ENCODE measurements around the gene CDC42SE2. TPM values are rescaled to one million over a fixed set of nuclear protein-coding genes. Genes with fewer than 3 reads are reported as not detected.

Gene CDC42SE2
- total and polyA plus RNA-seq, 12 donors: 5.1 to 26.7 (median 19.2) TPM

DNA sequence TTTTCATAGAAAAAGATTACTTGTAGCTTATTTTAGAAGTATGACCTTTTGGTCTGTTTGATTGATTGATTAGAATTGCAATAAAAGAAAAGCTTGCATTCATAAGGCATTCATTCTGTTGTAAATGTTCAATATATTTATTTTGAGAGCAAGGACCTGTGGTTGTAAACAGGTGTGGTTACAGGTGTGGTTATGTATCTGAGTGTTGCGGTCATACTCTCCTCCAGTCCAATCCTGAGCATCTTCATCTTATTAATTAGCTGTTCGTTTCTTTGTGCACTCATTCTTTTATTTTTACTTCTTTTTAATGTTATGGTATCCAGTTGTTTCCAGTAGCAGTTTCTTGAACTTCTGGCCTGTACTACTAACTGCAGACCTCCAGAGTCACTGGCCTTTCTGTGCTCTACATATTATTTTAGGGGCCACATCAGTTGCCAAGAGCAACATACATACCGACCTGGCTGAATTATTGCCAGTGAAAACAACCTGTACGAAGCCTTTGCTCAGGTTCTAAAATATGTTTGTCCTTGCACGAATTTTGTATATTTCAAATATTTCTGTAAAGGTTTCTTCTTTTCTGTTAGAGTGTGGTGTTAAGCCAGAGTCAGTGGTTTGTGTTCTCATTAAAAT lies 128.7 kb downstream of the CDC42SE2 start:
- H3K4me3 ChIP-seq: no peak overlapping the region
- no peak overlapping the region for H3K27ac ChIP-seq
- intact Hi-C loops (cut with DNase I): no loop called here
- WGBS, 4 donors: 76 to 84% (median 80%) methylated on average over 5 of the region's 5 CpGs
- no peaks in the 10 kb centered on the region for H3K36me3 ChIP-seq (replicated peaks in 1 of 2)
- TF ChIP-seq, protein P1, sequence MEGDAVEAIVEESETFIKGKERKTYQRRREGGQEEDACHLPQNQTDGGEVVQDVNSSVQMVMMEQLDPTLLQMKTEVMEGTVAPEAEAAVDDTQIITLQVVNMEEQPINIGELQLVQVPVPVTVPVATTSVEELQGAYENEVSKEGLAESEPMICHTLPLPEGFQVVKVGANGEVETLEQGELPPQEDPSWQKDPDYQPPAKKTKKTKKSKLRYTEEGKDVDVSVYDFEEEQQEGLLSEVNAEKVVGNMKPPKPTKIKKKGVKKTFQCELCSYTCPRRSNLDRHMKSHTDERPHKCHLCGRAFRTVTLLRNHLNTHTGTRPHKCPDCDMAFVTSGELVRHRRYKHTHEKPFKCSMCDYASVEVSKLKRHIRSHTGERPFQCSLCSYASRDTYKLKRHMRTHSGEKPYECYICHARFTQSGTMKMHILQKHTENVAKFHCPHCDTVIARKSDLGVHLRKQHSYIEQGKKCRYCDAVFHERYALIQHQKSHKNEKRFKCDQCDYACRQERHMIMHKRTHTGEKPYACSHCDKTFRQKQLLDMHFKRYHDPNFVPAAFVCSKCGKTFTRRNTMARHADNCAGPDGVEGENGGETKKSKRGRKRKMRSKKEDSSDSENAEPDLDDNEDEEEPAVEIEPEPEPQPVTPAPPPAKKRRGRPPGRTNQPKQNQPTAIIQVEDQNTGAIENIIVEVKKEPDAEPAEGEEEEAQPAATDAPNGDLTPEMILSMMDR (IDR thresholded peaks at IDR 0.05): no peak
- TF ChIP-seq POLR2A (IDR thresholded peaks at IDR 0.05): no peak
- H3K4me1 ChIP-seq (replicated peaks in 1 of 2): no peaks in the 10 kb centered on the region
- no peaks in the 10 kb centered on the region for H3K27me3 ChIP-seq
- DNase-seq: no peak
- no peaks in the 10 kb centered on the region for H3K9me3 ChIP-seq (replicated peaks in 1 of 3)

DNA sequence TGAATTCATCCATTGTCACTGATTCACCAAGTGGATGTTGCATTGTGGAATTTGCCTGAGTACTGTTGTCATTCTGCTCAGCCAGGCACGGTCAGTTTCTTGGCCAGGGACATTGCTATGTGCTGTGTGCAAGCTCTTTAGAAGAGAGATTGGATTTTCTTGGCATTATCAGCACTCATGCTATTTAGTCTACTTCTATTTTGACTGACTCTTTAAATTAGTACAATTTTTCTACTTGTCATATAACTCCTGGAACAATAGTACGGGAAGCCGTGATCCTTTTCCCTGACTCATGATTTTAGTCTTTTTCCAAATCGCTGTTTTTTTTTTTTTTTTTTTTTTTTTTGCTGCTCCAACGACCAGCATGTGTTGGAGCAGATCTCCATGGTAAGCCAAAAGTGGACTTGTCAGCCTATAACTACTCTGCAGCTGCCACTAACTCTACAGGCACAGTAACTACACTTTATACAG lies 129.7 kb downstream of the CDC42SE2 start:
- no peak for TF ChIP-seq POLR2A (IDR thresholded peaks at IDR 0.05)
- TF ChIP-seq, protein P1 (IDR thresholded peaks at IDR 0.05): no peak
- 69 to 80% (median 70%) methylated on average over 5 of the region's 5 CpGs for WGBS, 4 donors
- intact Hi-C loops (cut with DNase I): no loop called here

DNA sequence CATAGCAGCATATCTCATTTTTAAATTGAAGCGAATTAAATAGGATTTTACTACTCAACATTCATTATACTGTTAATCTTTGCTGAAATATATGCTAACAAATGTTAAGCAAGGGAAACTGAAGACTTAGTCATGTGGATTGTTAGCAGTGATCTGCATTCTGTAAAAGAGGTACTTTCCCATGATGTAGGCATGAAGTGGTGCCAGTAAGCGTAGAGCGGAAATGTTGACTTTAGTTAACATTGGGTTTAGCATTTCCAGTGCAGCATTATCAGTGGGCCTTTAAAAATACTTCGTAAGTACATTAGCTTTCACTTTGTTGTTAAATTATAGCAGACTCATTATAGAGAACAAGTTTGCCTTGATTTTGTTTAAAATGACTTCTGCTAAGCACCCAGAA lies 130.3 kb downstream of the CDC42SE2 start:
- Histone ChIP-seq H3K36me3 (replicated peaks in 1 of 2) (no peaks in the 10 kb centered on the region), H3K27ac (no peak overlapping the region), H3K9me3 (replicated peaks in 1 of 3) (no peaks in the 10 kb centered on the region), H3K27me3 (no peaks in the 10 kb centered on the region), H3K4me1 (replicated peaks in 1 of 2) (no peaks in the 10 kb centered on the region), H3K4me3 (no peak overlapping the region)
- no peak for DNase-seq
- TF ChIP-seq POLR2A (IDR thresholded peaks at IDR 0.05): no peak
- TF ChIP-seq, protein P1 (IDR thresholded peaks at IDR 0.05): no peak
- intact Hi-C loops (cut with DNase I): no loop called here
- 84 to 92% (median 87%) methylated on average over 4 of the region's 4 CpGs for WGBS, 4 donors

More for the DNA sequence above, 129.7 kb downstream of the CDC42SE2 start:
- Histone ChIP-seq H3K36me3 (replicated peaks in 1 of 2) (no peaks in the 10 kb centered on the region), H3K4me1 (replicated peaks in 1 of 2) (no peaks in the 10 kb centered on the region), H3K27me3 (no peaks in the 10 kb centered on the region), H3K9me3 (replicated peaks in 1 of 3) (no peaks in the 10 kb centered on the region), H3K4me3 (no peak overlapping the region), H3K27ac (peak overlapping the region in 1 of 5 donors; percentile 23)
- DNase-seq: no peak

DNA sequence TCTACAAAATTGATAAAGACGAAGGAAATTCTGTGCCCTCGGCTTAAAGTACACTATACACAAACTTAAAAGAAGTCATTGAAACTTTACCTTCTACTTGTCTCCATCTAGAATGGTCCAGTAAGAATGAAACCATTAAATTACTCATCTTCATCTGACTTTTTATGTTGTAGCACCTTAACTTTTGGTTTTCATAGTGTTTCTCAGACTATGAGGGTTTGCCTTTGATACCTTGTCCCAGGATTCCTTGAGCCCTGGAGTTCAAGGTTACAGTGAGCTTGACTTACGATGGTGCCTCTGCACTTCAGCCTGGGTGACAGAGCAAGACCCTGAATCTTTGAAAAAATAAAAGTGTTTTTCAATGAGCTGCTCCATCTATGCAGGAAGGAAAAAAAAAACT lies 132.2 kb downstream of the CDC42SE2 start:
- Histone ChIP-seq H3K27me3 (no peaks in the 10 kb centered on the region), H3K9me3 (replicated peaks in 1 of 3) (no peaks in the 10 kb centered on the region), H3K4me1 (replicated peaks in 1 of 2) (no peaks in the 10 kb centered on the region), H3K27ac (no peak overlapping the region), H3K4me3 (no peak overlapping the region), H3K36me3 (replicated peaks in 1 of 2) (no peaks in the 10 kb centered on the region)
- 73 to 85% (median 78%) methylated on average over 3 of the region's 3 CpGs for WGBS, 4 donors
- intact Hi-C loops (cut with DNase I): no loop called here
- TF ChIP-seq, protein P1 (IDR thresholded peaks at IDR 0.05): no peak
- no peak for TF ChIP-seq POLR2A (IDR thresholded peaks at IDR 0.05)
- DNase-seq: no peak

All from adrenal gland (tissue), 12 donors.